IMR-90 (cell line): ENCODE results near the gene BRI3BP.

Experiments used
- BHLHE40 ChIP-seq: fragments of 150-350 bp; IDR thresholded peaks from 2 replicates; pipeline ENCODE4 v1.6.1; 2016; ENCODE audit warnings: mild to moderate bottlenecking, low read depth, low read length
- CEBPB ChIP-seq: IDR thresholded peaks from 2 replicates; pipeline ENCODE4 v1.6.1; 2012; ENCODE audit warnings: low read depth, low read length, improper control_type of control experiment
- CTCF ChIP-seq: conservative IDR thresholded peaks from 2 replicates; pipeline ENCODE4 v1.5.1; 2012; ENCODE audit warnings: mild to moderate bottlenecking, low read depth, low read length, improper control_type of control experiment
- FOS ChIP-seq: fragments of 150-350 bp; IDR thresholded peaks from 2 replicates; pipeline ENCODE4 v1.6.1; 2016; ENCODE audit warnings: low read depth, low read length
- MAZ ChIP-seq: IDR thresholded peaks from 2 replicates; pipeline ENCODE4 v1.6.1; 2012; ENCODE audit warnings: low read depth, mild to moderate bottlenecking, low read length, improper control_type of control experiment, moderate library complexity, borderline replicate concordance
- MXI1 ChIP-seq: IDR thresholded peaks from 2 replicates; pipeline ENCODE4 v1.6.1; 2012; ENCODE audit warnings: low read depth, mild to moderate bottlenecking, low read length, moderate library complexity, borderline replicate concordance
- NFE2L2 ChIP-seq: fragments of 150-350 bp; IDR thresholded peaks from 2 replicates; pipeline ENCODE4 v1.6.1; 2016; ENCODE audit warnings: low read depth, mild to moderate bottlenecking, low read length
- POLR2A ChIP-seq: IDR thresholded peaks from 2 replicates; pipeline ENCODE4 v1.6.1; 2012; ENCODE audit warnings: mild to moderate bottlenecking, low read depth, low read length
- RAD21 ChIP-seq: IDR thresholded peaks from 2 replicates; pipeline ENCODE4 v1.6.1; 2012; ENCODE audit warnings: low read length, improper control_type of control experiment
- SMC3 ChIP-seq: fragments of 150-350 bp; IDR thresholded peaks from 2 replicates; pipeline ENCODE4 v1.6.1; 2016; ENCODE audit warnings: low read depth, mild to moderate bottlenecking, antibody characterized with exemption, low read length, moderate library complexity
- TF ChIP-seq, protein P1 (sequence below): fragments of 150-350 bp; IDR thresholded peaks from 2 replicates; pipeline ENCODE4 v1.6.1; 2016; ENCODE audit warnings: low read depth, mild to moderate bottlenecking, low read length, moderate library complexity, borderline replicate concordance
- TF ChIP-seq, protein P2 (sequence below): fragments of 150-350 bp; IDR thresholded peaks from 2 replicates; pipeline ENCODE4 v1.6.1; 2017; ENCODE audit warnings: mild to moderate bottlenecking, antibody characterized with exemption, low read length, low read depth

GRCh38 chr12:125038976-125039625 is 45.7 kb downstream of the BRI3BP start:
- no peak for TF ChIP-seq CTCF
- TF ChIP-seq RAD21: no peak
- TF ChIP-seq FOS: no peak
- TF ChIP-seq NFE2L2: no peak
- no peak for TF ChIP-seq SMC3
- no peak for TF ChIP-seq MXI1
- TF ChIP-seq, protein P1, sequence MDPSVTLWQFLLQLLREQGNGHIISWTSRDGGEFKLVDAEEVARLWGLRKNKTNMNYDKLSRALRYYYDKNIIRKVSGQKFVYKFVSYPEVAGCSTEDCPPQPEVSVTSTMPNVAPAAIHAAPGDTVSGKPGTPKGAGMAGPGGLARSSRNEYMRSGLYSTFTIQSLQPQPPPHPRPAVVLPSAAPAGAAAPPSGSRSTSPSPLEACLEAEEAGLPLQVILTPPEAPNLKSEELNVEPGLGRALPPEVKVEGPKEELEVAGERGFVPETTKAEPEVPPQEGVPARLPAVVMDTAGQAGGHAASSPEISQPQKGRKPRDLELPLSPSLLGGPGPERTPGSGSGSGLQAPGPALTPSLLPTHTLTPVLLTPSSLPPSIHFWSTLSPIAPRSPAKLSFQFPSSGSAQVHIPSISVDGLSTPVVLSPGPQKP: no peak
- TF ChIP-seq MAZ: no peak
- TF ChIP-seq POLR2A: no peak
- no peak for TF ChIP-seq BHLHE40
- no peak for TF ChIP-seq CEBPB
- TF ChIP-seq, protein P2, sequence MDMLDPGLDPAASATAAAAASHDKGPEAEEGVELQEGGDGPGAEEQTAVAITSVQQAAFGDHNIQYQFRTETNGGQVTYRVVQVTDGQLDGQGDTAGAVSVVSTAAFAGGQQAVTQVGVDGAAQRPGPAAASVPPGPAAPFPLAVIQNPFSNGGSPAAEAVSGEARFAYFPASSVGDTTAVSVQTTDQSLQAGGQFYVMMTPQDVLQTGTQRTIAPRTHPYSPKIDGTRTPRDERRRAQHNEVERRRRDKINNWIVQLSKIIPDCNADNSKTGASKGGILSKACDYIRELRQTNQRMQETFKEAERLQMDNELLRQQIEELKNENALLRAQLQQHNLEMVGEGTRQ: no peak
